Keratinocyte (primary cell): ENCODE data around the gene TMEM53. TPM values are rescaled to one million over a fixed set of nuclear protein-coding genes. Genes with fewer than 3 reads are reported as not detected.

Experiments used
- DNase-seq: peaks from one replicate; pipeline ENCODE4 v3.0.0-alpha.2; 2011; ENCODE audit warnings: low read depth, missing footprints, low spot score
- FAIRE-seq: peaks from 2 replicates; lab custom pipeline; 2011; peaks lifted over from hg19 to GRCh38; lab: Jason Lieb, UNC
- H2AFZ ChIP-seq: 2 replicates; pipeline ENCODE4 v1.6.0; 2012; ENCODE audit warnings: low read length, control low read depth, inconsistent platforms; ENCODE audit not compliant: control insufficient read depth
- H3K27ac ChIP-seq: 2 replicates; pipeline ENCODE4 v1.5.1; 2011; ENCODE audit warnings: low read length; ENCODE audit not compliant: control insufficient read depth, insufficient read depth
- H3K27me3 ChIP-seq: 3 replicates; pipeline ENCODE4 v1.6.0; 2011; ENCODE audit warnings: low read length; ENCODE audit not compliant: control insufficient read depth, insufficient read depth; ENCODE audit errors: extremely low read depth
- H3K36me3 ChIP-seq, 2 experiments: 2 replicates in 1 of 2; 3 replicates in 1 of 2; pipeline ENCODE4 v1.5.1; 2011; ENCODE audit warnings: low read length in 2 of 2, mild to moderate bottlenecking in 1 of 2; ENCODE audit not compliant: control insufficient read depth in 2 of 2, insufficient read depth in 2 of 2; ENCODE audit errors: extremely low read depth in 1 of 2
- H3K4me1 ChIP-seq: 3 replicates; pipeline ENCODE4 v1.5.1; 2011; ENCODE audit warnings: low read length; ENCODE audit not compliant: control insufficient read depth, insufficient read depth; ENCODE audit errors: extremely low read depth
- H3K4me2 ChIP-seq: 3 replicates; pipeline ENCODE4 v1.6.0; 2011; ENCODE audit warnings: low read depth, low read length; ENCODE audit not compliant: control insufficient read depth, insufficient read depth; ENCODE audit errors: extremely low read depth
- H3K4me3 ChIP-seq, 3 experiments: fragments of 200-600 bp in 1 of 3; sonication (generic) in 1 of 3; 2 replicates in 2 of 3; 3 replicates in 1 of 3; pipeline ENCODE4 v1.5.1; 2011 to 2016; ENCODE audit warnings: low read length in 3 of 3, mild to moderate bottlenecking in 3 of 3, control low read depth in 2 of 3, inconsistent platforms in 1 of 3, low read depth in 1 of 3, mixed read lengths in 1 of 3, mixed run types in 1 of 3, moderate library complexity in 1 of 3; ENCODE audit not compliant: control insufficient read depth in 2 of 3, insufficient read depth in 2 of 3; ENCODE audit errors: extremely low read depth in 1 of 3
- H3K79me2 ChIP-seq: 2 replicates; pipeline ENCODE4 v1.6.0; 2012; ENCODE audit warnings: low read length; ENCODE audit not compliant: control insufficient read depth, insufficient read depth
- H3K9ac ChIP-seq: 3 replicates; pipeline ENCODE4 v1.6.0; 2011; ENCODE audit warnings: low read length; ENCODE audit not compliant: control insufficient read depth, insufficient read depth; ENCODE audit errors: extremely low read depth
- H3K9me1 ChIP-seq: 3 replicates; pipeline ENCODE4 v1.6.0; 2011; ENCODE audit warnings: low read length; ENCODE audit not compliant: control insufficient read depth, insufficient read depth; ENCODE audit errors: extremely low read depth
- H3K9me3 ChIP-seq: 2 replicates; pipeline ENCODE4 v1.5.1; 2012; ENCODE audit warnings: low read depth, low read length; ENCODE audit not compliant: control insufficient read depth
- H4K20me1 ChIP-seq: 3 replicates; pipeline ENCODE4 v1.6.0; 2011; ENCODE audit warnings: low read length; ENCODE audit not compliant: control insufficient read depth, insufficient read depth; ENCODE audit errors: extremely low read depth
- CTCF ChIP-seq, 3 experiments: IDR thresholded peaks in 1 of 3; conservative IDR thresholded peaks in 1 of 3; optimal IDR thresholded peaks in 1 of 3; 2 replicates in 2 of 3; 3 replicates in 1 of 3; pipeline versions ENCODE3 to v1.5.1; 2011; ENCODE audit warnings: low read length in 3 of 3, mild to moderate bottlenecking in 3 of 3, moderate library complexity in 2 of 3, control low read depth in 1 of 3, inconsistent platforms in 1 of 3; ENCODE audit not compliant: insufficient read depth in 2 of 3; ENCODE audit errors: extremely low read depth in 1 of 3
- EZH2 ChIP-seq: IDR thresholded peaks from one replicate; pipeline ENCODE4 v1.6.1; 2012; ENCODE audit warnings: inconsistent platforms, mild to moderate bottlenecking, low read length, moderate library complexity
- dilution Hi-C: fragments of 300-500 bp; cut with MboI; formaldehyde crosslinking; loops from one replicate; pipeline ENCODE4 v1.7.0; 2020; ENCODE audit warnings: low sequenced_read_pairs; ENCODE audit not compliant: extremely low pct_ligation_motif_present
- polyA plus RNA-seq, 5 experiments: library from polyadenylated mRNA; depleted of rRNA in 3 of 5; stranded (reverse) in 3 of 5; stranded (forward) in 1 of 5; unstranded in 1 of 5; fragments of >200 nt; gene quantifications; 1 replicate in 1 of 5; 2 replicates in 3 of 5; 3 replicates in 1 of 5; pipeline versions ENCODE4 v1.2.1 to v1.2.3, GENCODE V29; 2011 to 2012; ENCODE audit warnings: missing spikeins in 2 of 5, low read depth in 1 of 5, low replicate concordance in 1 of 5

The TMEM53 gene
- polyA plus RNA-seq, 1 donor (not counting 4 experiments of a cell fraction or from before 2014, with no cell fraction given), result 5.6 TPM

DNA sequence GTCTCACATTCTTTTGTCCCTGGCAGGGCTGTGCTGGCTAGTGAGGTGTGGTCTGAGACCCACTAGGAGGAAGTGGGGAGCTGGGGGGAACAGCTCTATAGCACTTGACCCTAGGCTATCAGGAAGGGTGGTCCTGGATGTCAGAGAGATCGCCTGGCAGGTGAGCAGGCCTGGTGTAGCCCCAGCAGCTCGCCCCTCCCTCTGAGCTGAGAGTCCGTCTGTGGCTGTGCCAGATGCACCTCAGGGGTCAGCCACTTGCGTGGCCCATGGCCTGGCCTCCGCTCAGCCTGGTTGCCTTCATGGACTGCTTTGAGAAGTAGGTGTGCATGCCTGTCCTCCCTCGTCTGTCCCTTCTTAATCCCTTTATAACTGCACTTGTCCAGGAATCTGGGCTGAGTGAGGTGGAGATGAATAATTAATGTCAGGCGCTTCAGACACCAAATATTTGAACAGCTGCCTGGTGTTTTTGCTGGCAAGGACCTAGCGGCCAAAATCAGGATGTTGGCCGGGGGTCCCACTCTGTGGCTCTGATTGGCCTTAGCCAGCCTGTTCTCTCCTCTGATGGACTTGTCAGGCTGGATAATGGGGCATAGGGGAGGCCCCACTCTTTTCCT, 30.5 kb downstream of the TMEM53 start:
- dilution Hi-C loops, result no loop called here
- no peak overlapping the region for H3K27ac ChIP-seq
- H3K9ac ChIP-seq, result no peak overlapping the region
- no peak overlapping the region for H3K4me2 ChIP-seq
- DNase-seq (no peak), FAIRE-seq (no peak)
- peaks cover 9% of the 10 kb centered on the region for H3K4me1 ChIP-seq
- H3K79me2 ChIP-seq, result no peaks in the 10 kb centered on the region
- no peak for TF ChIP-seq CTCF (optimal IDR thresholded peaks at IDR 0.05 in 1 of 3, IDR thresholded peaks at IDR 0.05 in 1 of 3, conservative IDR thresholded peaks at IDR 0.05 in 1 of 3; ENCODE audit: extremely low read depth in 1 of 3, insufficient read depth in 2 of 3, low read length in 3 of 3)
- no peak for TF ChIP-seq EZH2
- H3K4me3 ChIP-seq, result no peak overlapping the region
- no peaks in the 10 kb centered on the region for H4K20me1 ChIP-seq
- peaks cover 30 to 49% of the 10 kb centered on the region in 2 experiments for H3K36me3 ChIP-seq
- H3K9me3 ChIP-seq, result no peaks in the 10 kb centered on the region
- no peak overlapping the region for H2AFZ ChIP-seq
- H3K9me1 ChIP-seq, result no peaks in the 10 kb centered on the region
- no peaks in the 10 kb centered on the region for H3K27me3 ChIP-seq

- Histone ChIP-seq H3K9me3 (no peaks in the 10 kb centered on the region), H3K79me2 (no peaks in the 10 kb centered on the region), H3K4me1 (peaks cover 9% of the 10 kb centered on the region), H3K9me1 (no peaks in the 10 kb centered on the region), H3K27me3 (no peaks in the 10 kb centered on the region), H3K27ac (no peak overlapping the region), H2AFZ (no peak overlapping the region), H3K4me2 (no peak overlapping the region), H4K20me1 (no peaks in the 10 kb centered on the region), H3K36me3 (peaks cover 30 to 57% of the 10 kb centered on the region in 2 experiments), H3K9ac (no peak overlapping the region), H3K4me3 (no peak overlapping the region)
- DNase-seq, result no peak
- dilution Hi-C loops, result no loop called here
- FAIRE-seq, result no peak
- TF ChIP-seq CTCF (optimal IDR thresholded peaks at IDR 0.05 in 1 of 3, IDR thresholded peaks at IDR 0.05 in 1 of 3, conservative IDR thresholded peaks at IDR 0.05 in 1 of 3; ENCODE audit: extremely low read depth in 1 of 3, insufficient read depth in 2 of 3, low read length in 3 of 3), result no peak
- TF ChIP-seq EZH2, result no peak
These were observed 31.4 kb downstream of the TMEM53 start for GRCh38 chr1:44642925-44643324.
